ENCODE data around the gene DLK1.

The DLK1 gene

GRCh38 chr14:100694579-100695422 is 31.9 kb upstream of the DLK1 start:
- DNase-seq: no peak

- no peak for DNase-seq
Observed at GRCh38 chr14:100695423-100695738, 31.3 kb upstream of the DLK1 start.

- no peak for DNase-seq
Observed at GRCh38 chr14:100696008-100696407, 30.7 kb upstream of the DLK1 start.

- no peak for DNase-seq
Observed at GRCh38 chr14:100696590-100696989, 30.1 kb upstream of the DLK1 start.

- no peak for DNase-seq
Observed at GRCh38 chr14:100698066-100698465, 28.6 kb upstream of the DLK1 start.

GRCh38 chr14:100698666-100699448 is 27.8 kb upstream of the DLK1 start:
- no peak for DNase-seq

GRCh38 chr14:100701314-100701713 is 25.4 kb upstream of the DLK1 start:
- no peak for DNase-seq

GRCh38 chr14:100702590-100702989 is 24.1 kb upstream of the DLK1 start:
- DNase-seq: no peak

GRCh38 chr14:100703386-100704220 is 23.1 kb upstream of the DLK1 start:
- DNase-seq: no peak

GRCh38 chr14:100706200-100706599 is 20.5 kb upstream of the DLK1 start:
- DNase-seq: no peak

GRCh38 chr14:100706860-100707259 is 19.8 kb upstream of the DLK1 start:
- DNase-seq: no peak

GRCh38 chr14:100708425-100709288 is 18.0 kb upstream of the DLK1 start:
- no peak for DNase-seq

- DNase-seq: no peak
Observed at GRCh38 chr14:100709289-100710284, 17.1 kb upstream of the DLK1 start.

GRCh38 chr14:100710391-100710790 is 16.3 kb upstream of the DLK1 start:
- DNase-seq: no peak

GRCh38 chr14:100710826-100711462 is 15.7 kb upstream of the DLK1 start:
- no peak for DNase-seq

- DNase-seq: no peak
Observed at GRCh38 chr14:100711493-100711892, 15.2 kb upstream of the DLK1 start.

- no peak for DNase-seq
Observed at GRCh38 chr14:100712490-100712889, 14.2 kb upstream of the DLK1 start.

- no peak for DNase-seq
Observed at GRCh38 chr14:100713705-100714104, 13.0 kb upstream of the DLK1 start.

- no peak for DNase-seq
Observed at GRCh38 chr14:100714258-100714892, 12.3 kb upstream of the DLK1 start.

- DNase-seq: no peak
Observed at GRCh38 chr14:100715332-100715731, 11.4 kb upstream of the DLK1 start.

Measured in activated effector memory CD4-positive, alpha-beta T cell treated with anti-CD3 and anti-CD28 coated beads, Interleukin-2, amount 50 U/mL, for 16 hours (primary cell).